GM19438 (cell line): ENCODE results near the gene CAB39L.
"Not testable (repeated sequence)": the region's sequence is repeated elsewhere in the genome, so short reads cannot be mapped to it uniquely, and the experiment has no call there.

Source experiments
- ATAC-seq: cut with Tn5 transposase; IDR thresholded peaks from one replicate; pipeline ENCODE4 v1.9.1; 2021; ENCODE audit warnings: low read depth; ENCODE audit not compliant: unreplicated experiment

The CAB39L gene

DNA sequence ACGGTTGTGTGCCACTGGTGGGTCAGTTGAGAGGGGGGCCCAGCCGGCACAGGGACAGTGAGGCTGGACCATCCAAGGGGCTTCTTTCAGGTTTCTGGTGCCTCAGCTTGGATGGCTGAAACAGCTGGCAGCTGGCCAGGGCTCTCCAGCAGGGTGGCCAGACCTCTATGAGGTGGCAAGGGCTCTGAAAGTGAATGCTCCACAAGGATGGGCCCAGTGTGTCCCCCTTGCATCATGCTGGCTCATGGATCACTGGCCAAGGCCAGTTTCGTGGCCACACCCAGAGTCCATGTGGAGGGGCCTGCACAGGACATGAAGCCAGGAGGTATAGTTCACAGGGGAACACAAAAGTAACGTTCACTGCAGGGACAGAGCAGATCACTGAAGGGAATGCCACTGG, 146.5 kb downstream of the CAB39L start:
- no peak for ATAC-seq

DNA sequence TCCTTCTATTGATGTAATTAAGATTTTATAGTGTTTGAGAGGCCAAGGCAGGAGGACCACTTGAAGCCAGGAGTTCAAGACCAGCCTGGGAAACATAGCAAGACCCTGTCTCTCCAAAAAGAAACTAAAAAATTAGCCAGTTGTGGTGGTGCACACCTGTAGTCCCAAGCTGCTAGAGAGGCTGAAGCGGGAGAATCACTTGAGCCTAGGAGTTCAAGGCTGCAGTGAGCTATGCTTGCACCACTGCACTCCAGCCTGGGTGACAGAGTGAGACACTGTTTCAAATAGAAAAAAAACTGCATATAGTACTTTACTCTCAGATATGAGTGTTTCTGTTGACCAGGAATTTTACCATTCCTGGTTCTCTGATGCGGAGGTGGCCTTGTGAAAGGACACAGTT, 147.2 kb downstream of the CAB39L start:
- ATAC-seq = no peak

DNA sequence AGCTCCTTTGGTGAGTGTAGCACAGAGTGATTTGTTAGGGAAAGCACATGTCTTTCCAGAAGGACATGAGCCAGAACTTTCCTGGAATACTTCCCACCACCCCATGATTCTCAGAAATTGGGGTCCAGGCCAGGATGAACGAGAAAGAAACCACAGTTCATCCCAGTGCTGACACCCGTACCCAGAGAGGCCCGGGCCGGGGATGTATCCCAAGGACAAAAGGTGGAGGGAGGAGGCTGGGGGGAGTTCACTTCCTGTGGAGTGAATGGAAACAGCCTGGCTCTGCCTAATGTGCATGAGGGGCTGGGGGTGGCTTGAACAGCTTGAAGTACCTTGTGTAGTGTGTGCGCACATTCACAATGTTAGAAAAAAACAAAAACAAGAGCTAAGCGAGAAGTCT, 148.6 kb downstream of the CAB39L start:
- no peak for ATAC-seq

DNA sequence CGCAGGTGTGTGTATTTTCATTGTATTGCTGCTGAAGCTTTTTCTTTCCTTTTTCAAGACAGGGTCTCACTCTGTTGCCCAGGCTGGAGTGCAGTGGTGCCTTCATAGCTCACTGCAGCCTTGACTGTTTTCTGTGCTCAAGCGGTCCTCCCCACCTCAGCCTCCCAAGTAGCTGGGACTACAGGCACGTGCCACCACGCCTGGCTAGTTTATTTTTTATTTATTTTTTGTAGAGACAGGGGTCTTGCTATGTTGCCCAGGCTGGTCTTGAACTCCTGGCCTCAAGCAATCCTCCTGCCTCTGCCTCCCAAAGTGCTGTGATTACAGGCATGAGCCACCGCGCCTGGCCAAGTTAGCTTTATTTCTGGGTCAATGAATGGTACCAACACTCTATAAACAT, 149.1 kb downstream of the CAB39L start:
- not testable (repeated sequence) for ATAC-seq

DNA sequence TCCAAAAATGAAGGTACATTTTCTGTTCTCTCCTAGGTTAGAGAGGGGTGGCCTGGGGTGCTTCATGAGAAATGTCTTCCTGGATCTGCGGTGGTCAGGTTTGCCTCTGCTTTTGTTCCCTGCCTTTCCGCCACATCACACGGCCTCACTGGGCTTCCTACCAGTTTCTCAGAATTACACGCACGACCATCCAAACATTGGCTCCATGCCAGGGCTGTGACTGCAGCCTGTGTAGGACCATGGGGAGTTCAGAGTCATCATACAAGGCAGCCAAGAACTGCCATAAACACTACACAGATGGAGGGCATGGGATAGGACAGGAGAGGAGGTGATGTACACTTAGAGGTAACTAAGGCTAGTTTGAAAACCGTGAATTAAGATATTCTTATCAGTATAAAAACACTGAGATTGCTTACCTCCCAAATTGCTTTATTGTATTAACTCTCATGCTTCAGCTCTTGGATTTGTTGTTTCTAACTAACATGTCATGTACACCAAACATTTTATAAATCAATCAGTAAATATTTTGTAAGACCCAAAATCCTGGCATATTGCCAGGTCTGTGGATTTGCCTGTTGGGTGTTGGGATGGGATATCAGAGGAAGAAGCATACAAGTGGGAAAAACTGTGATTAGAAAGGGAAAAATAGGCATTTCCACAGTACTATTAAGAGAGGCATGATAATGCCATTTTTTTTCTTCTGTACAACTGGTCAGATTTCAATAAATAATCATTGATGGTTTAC, 150.9 kb downstream of the CAB39L start:
- ATAC-seq = no peak

DNA sequence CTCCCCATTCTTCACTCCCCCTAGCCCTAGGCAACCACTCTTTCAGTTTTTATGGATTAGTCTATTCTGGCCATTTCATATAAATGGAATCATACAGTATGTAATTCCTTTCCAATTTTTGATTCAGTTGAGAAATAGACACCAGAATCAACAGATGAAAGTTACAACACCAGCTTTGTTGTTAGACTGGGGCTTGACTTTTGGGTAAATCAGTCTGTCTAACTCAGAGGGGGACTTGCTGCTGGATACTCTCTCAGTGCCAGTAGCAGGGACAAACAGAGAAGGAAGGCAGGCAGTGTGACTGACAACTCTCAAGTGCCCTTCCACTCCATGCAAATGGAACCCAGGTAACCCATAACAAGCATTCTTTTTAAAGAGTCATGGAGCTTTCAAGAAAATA, 155.4 kb downstream of the CAB39L start:
- ATAC-seq = no peak

DNA sequence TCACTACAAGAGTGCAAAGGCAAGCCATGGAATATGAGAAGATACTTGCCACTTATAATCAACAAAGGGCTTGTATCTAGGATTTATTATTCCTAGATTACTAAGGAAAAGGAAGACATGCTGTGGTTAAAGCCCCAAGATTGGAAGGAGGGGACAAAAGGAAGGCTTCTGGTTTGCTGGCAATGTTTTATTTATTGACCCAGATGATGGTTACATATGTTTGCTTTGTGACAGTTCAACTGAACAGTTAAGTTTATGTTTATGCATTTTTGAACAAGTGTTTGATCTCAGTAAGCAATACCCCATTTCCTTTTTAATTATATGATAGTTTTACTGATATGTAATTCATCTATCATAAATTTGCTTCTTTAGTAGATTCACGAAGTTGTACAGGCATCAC, 155.9 kb downstream of the CAB39L start:
- ATAC-seq = no peak

DNA sequence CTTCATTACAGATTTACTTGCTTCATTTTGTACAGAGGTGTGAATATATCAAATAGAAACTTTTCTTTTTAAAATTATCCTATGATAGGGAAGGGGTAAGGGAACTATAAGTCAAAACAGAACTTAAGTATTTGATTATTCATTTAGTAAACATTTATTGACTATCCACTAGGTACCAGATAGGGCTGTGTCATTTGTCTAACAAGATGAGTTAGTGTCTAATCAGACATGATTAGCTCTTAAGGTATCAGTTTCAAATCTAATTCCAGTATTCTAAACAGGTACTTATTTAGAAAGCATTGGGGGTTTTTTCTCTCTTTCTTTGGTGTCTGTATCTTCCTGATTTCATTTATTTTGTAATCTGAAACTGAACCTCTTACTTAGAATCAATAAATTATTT, 164.0 kb downstream of the CAB39L start:
- no peak for ATAC-seq

DNA sequence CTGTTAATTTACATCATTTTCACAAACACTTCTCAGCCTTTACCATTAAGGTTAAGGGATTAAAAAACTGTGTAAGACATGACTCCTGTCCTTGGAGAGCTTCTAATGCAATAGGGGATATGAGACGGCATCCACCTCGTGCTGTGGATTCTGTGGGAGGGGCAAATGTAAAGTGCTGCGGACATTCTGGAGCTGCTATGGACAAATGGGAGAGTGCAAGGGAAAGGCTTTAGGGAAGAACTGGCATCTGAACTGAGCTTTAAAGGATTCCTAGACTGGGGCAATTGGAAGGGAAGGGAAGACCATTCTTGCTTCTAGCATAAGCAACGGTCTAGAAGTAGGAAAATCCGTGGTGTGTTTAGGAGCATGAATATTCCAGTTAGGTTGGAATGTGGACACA, 164.8 kb downstream of the CAB39L start:
- ATAC-seq = no peak

DNA sequence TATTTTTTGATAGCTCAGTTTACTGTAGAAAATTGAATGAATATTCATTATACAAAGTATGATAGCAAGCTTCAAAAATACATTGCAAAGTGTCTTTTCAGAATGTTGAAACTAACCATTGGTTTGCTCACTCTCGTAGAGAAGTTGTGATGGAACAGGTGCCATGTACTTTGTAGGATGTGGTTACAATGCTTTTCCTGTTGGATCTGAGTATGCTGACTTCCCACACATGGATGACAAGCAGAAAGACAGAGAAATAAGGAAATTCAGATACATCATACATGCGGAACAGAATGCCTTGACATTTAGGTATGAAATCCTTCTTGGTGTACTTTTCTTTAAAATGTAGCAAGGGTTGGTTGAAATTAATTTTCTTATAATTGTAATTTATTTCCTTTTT, 165.7 kb downstream of the CAB39L start:
- ATAC-seq = no peak

DNA sequence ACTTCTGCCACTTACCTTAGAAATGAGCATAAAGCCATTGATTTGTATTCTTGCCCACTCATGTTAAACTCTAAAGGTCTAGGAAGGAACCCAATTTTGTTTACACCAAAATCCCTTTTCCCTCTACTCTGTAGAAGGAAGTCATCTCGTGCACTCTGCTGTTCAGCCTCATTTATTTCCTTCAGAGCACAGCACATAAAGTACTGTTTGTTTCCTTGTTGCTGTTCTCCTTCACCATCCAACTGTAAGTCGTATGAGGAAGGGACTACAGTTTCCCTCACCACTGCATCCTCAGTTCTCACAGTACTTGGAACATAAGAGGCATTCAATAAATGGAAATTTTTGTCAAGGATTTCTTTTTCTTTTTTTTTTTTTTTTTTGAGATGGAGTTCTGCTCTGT, 171.6 kb downstream of the CAB39L start:
- ATAC-seq = no peak

DNA sequence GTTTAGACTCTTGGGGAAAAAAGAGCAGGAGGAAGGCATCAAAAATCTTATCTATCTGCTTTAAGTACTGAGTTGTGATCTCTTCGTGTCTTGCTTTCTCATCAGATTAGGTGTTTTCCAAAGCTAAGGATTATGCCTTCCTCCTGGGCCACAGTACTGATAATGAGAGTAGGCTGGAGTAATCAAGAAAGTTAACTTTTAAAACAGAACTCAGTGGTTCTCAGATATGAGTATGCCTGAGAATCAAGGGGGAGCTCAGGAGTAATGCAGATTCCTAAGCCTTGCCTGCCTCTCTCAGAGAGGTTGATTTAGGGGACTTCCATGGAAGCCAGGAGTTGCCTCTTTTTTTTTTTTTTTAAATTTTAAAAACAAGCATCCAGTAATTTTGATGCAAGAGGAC, 172.6 kb downstream of the CAB39L start:
- no peak for ATAC-seq

DNA sequence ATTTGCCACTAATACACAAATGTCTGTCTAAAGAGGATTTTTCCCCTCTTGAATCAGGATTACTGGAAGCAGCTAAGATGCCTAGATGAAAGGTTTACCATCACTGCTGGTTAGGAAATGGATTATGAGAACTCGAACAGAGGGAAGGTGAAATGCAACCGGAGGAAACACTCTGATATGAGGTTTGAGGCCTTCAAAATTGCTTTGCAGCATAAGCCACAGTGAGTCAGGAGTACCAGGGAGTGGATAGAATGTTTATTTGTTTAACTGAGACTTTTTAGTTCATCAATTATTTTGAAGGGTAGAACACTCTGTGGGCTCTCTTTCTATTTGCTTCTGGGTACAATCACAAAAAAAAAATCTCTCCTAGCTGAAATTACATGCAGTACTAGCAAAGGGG, 178.0 kb downstream of the CAB39L start:
- ATAC-seq = no peak

DNA sequence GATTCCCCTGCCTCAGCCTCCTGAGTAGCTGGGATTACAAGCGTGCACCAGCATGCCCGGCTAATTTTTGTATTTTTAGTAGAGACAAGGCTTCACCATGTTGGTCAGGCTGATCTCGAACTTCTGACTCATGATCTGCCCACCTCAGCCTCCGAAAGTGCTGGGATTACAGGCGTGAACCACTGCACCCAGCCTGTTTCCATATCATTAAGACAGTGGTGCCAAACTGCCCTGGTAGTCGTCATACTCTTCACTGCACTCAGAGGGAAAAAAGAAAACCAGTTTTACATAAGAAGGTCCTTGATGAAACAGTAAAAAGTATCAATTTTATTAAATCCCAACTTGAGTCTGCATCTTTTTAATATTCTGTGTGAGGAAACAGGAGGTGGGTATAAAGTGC, 181.2 kb downstream of the CAB39L start:
- no peak for ATAC-seq

DNA sequence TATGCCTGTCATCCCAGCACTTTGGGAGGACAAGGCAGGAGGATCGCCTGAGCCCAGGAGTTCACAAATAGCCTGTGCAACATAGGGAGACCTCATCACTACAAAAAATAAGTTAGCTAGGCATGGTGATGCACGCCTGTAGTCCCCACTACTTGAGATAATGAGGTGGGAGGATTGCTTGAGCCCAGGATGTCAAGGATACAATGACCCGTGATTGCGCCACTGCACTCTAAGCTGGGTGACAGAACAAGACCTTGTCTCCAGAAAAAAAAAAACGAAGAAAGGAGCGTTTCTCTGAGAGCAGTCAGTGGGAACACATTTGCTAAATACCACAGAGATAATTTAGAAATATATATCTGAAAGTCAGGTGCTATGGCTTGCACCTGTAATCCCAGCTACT, 184.3 kb downstream of the CAB39L start:
- ATAC-seq = no peak
